Measurements from ENCODE around the gene NCLN.

Gene NCLN, protein sequence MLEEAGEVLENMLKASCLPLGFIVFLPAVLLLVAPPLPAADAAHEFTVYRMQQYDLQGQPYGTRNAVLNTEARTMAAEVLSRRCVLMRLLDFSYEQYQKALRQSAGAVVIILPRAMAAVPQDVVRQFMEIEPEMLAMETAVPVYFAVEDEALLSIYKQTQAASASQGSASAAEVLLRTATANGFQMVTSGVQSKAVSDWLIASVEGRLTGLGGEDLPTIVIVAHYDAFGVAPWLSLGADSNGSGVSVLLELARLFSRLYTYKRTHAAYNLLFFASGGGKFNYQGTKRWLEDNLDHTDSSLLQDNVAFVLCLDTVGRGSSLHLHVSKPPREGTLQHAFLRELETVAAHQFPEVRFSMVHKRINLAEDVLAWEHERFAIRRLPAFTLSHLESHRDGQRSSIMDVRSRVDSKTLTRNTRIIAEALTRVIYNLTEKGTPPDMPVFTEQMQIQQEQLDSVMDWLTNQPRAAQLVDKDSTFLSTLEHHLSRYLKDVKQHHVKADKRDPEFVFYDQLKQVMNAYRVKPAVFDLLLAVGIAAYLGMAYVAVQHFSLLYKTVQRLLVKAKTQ

DNA sequence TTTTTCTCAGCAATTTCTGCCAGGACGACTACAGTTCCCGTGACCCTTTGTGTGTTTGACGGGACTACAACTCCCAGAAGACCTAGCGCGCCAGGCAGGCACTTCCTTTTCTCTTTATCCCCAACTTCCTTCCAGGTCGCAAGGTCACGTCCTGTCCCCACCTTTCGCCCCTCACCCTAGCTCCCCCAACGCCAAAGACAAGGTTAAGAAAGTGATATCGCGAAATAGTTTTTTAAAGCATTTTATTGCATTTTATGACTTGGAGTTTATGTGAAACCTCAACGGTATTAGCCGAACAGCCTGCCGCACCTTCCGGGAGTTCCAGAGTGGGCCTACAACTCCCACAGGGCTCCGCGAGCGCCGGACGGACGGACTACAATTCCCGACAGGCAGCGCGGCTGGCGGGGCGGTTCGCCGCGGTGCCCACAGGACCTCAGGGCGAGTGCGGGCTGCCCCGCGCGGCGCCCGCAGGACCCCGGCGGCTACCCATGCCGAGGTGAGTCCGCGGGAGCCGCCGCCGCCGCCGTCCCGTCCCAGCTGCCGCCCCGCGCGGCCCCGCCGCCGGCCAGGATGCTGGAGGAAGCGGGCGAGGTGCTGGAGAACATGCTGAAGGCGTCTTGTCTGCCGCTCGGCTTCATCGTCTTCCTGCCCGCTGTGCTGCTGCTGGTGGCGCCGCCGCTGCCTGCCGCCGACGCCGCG, at the start of gene NCLN:
Gene NCLN (plus strand): TSS at position 470 of the 699 bp plus-strand sequence. CDS start 101 bp downstream, at position 571.
- H3K27ac ChIP-seq = peak within 1 kb of the TSS; percentile 68
- TF ChIP-seq, protein P1, sequence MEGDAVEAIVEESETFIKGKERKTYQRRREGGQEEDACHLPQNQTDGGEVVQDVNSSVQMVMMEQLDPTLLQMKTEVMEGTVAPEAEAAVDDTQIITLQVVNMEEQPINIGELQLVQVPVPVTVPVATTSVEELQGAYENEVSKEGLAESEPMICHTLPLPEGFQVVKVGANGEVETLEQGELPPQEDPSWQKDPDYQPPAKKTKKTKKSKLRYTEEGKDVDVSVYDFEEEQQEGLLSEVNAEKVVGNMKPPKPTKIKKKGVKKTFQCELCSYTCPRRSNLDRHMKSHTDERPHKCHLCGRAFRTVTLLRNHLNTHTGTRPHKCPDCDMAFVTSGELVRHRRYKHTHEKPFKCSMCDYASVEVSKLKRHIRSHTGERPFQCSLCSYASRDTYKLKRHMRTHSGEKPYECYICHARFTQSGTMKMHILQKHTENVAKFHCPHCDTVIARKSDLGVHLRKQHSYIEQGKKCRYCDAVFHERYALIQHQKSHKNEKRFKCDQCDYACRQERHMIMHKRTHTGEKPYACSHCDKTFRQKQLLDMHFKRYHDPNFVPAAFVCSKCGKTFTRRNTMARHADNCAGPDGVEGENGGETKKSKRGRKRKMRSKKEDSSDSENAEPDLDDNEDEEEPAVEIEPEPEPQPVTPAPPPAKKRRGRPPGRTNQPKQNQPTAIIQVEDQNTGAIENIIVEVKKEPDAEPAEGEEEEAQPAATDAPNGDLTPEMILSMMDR (conservative IDR thresholded peaks at IDR 0.05) = no peak

DNA sequence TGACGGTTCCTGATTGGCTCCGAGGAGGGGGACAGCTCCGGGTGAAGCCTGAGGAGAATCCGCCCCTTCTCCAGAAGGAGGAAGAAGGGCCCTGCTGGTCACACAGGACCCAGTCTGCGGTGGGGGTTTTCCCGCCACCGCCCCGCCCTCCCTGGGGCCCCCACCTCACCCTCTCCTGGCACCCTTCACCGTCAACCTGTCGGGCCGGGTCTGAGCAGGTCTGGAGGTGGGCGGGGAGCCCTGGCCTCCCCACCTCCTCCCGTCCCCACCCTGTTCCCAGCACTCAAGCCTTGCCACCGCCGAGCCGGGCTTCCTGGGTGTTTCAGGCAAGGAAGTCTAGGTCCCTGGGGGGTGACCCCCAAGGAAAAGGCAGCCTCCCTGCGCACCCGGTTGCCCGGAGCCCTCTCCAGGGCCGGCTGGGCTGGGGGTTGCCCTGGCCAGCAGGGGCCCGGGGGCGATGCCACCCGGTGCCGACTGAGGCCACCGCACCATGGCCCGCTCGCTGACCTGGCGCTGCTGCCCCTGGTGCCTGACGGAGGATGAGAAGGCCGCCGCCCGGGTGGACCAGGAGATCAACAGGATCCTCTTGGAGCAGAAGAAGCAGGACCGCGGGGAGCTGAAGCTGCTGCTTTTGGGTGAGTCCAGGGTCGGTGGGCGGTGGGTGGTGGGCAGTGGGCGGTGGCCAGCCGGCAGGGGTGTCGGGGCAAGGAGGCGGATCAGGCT, 49.6 kb upstream of the NCLN start, which contains the start of gene GNA15:
Gene GNA15 (plus strand): TSS at position 73 of the 723 bp plus-strand sequence. CDS start 418 bp downstream, at position 491.
- H3K27ac ChIP-seq = no peak within 1 kb of the TSS
- TF ChIP-seq, protein P1 (conservative IDR thresholded peaks at IDR 0.05) = no peak

DNA sequence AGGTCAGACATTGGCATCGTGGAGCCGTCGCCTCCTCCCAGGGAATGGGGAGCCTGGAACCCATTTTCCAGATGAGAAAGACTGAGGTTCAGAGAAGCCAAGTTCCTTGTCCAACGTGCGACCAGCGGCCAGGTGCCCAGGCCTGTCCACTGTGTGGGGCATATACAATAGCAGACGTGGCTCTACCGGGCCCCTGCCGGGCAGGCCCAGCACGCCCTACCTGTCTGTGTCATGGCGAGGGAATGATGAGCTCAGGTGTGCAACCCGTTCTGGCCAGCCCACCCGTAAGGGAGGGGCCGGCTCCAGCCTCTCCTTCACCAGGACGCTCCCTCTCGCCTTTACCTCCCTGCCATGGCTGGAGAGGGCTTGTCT, 49.1 kb upstream of the NCLN start:
- TF ChIP-seq, protein P1 (conservative IDR thresholded peaks at IDR 0.05) = no peak
- H3K27ac ChIP-seq = no peak overlapping the region

DNA sequence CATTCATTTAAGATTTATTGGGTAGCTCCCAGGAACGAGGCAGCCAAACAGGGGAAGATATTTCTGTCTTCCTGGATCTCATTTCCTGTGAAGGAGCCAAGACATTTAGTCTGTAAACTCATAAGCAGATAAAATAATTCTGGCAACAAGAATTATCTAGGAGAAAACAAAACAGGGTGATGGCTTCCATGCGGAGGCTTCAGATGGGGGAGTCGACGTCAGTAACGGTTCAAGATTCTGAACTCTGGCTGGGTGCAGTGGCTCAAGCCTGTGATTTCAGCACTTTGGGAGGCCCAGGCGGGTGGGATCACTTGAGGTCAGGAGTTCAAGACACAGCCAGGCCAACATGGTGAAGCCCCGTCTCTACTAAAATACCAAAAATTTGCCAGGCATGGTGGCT, 48.6 kb upstream of the NCLN start:
- H3K27ac ChIP-seq = no peak overlapping the region
- TF ChIP-seq, protein P1 (conservative IDR thresholded peaks at IDR 0.05) = no peak

DNA sequence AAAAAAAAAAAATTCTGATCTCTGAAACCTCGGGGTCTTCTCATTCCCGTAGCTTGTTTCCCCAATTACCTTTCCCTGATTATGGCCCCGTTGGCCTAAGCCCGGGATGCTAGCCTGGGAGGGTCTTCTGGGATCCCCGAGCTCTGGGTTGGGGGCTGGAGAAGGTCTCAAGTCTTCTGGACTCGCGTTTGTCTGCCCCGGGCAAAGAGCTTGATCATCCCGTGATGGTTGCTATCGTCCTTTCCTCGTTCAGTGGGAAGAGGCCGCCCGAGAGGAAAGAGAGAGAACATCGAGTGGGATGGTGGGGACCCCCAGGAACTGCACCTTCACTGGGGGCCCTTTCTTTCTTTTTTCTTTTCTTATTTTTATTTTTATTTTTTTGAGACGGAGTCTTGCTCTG, 47.5 kb upstream of the NCLN start:
- no peak overlapping the region for H3K27ac ChIP-seq
- TF ChIP-seq, protein P1 (conservative IDR thresholded peaks at IDR 0.05) = no peak

DNA sequence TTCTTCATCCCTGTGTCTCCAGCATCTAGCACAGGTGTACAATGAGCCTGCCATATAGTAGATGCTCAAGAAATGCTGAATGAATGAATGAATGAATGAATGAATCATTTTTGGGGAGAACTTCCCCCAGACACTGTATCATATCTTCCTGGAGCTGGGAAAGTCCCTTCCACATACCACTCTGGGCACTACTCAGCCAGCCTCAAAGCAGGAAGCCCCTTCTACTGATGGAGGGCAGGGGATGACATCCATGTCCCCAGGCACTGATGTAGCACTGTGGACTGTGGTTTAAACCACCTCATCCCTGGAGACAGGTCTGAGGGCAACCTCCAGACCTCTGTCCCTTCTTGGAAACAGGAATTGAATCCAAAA, 45.1 kb upstream of the NCLN start:
- H3K27ac ChIP-seq = no peak overlapping the region
- TF ChIP-seq, protein P1 (conservative IDR thresholded peaks at IDR 0.05) = no peak

DNA sequence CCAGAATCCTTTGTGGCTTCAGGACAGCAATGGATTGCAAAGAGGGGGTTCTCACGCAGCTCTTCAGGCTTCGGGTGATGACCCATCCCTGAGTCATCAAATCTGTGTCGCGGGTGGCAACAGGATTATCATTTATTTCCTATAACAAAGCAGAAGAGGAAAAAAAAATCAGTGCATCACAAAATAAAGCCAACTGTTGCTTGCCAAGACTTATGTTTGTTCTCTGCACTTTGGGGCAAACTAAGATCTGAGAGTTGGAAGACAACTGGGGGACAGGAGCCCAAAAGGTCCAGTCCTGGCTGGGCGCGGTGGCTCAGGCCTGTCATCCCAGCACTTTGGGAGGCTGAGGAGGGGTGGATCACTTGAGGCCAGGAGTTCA, 43.4 kb upstream of the NCLN start:
- H3K27ac ChIP-seq = no peak overlapping the region
- TF ChIP-seq, protein P1 (conservative IDR thresholded peaks at IDR 0.05) = no peak

Data from VCaP (cell line).